HepG2 (cell line): ENCODE measurements around the gene SDCCAG8. TPM values are rescaled to one million over a fixed set of nuclear protein-coding genes. Genes with fewer than 3 reads are reported as not detected.

Experiments used
- ADNP ChIP-seq: sonication (generic); formaldehyde crosslinking; IDR thresholded peaks from 2 replicates; pipeline ENCODE4 v1.4.0; 2020; ENCODE audit warnings: missing genetic modification reagents
- ATF2 ChIP-seq: sonication (generic); formaldehyde crosslinking; IDR thresholded peaks from 2 replicates; pipeline ENCODE4 v1.4.0; 2020; ENCODE audit warnings: missing genetic modification reagents
- CCDC6 ChIP-seq: sonication (generic); formaldehyde crosslinking; IDR thresholded peaks from 2 replicates; pipeline ENCODE4 v1.8.1; 2022; ENCODE audit warnings: mild to moderate bottlenecking, missing genetic modification reagents, moderate library complexity
- DRAP1 ChIP-seq: IDR thresholded peaks from 2 replicates; pipeline ENCODE4 v1.6.1; 2016; ENCODE audit warnings: missing genetic modification reagents, missing compliant biosample characterization
- EP300 ChIP-seq, 3 experiments: sonication (generic) in 1 of 3; formaldehyde crosslinking in 1 of 3; IDR thresholded peaks; 2 replicates each; pipeline versions ENCODE4 v1.5.1 to v1.6.1; 2011 to 2020; ENCODE audit warnings: low read depth in 2 of 3, low read length in 2 of 3, borderline replicate concordance in 1 of 3, improper control_type of control experiment in 1 of 3, mild to moderate bottlenecking in 1 of 3, missing genetic modification reagents in 1 of 3, moderate library complexity in 1 of 3
- GABPA ChIP-seq, 2 experiments: IDR thresholded peaks; 2 replicates each; pipeline ENCODE4 v1.6.1; 2011 to 2016; ENCODE audit warnings: low read depth in 2 of 2, low read length in 1 of 2, missing biosample characterization in 1 of 2, missing genetic modification characterization in 1 of 2
- HNF4A ChIP-seq: sonication (generic); formaldehyde crosslinking; IDR thresholded peaks from 2 replicates; pipeline ENCODE4 v1.4.0; 2020; ENCODE audit warnings: missing genetic modification reagents
- ISL2 ChIP-seq: sonication (generic); formaldehyde crosslinking; IDR thresholded peaks from 2 replicates; pipeline ENCODE4 v1.5.0; 2020; ENCODE audit warnings: missing genetic modification reagents
- ISX ChIP-seq: sonication (generic); formaldehyde crosslinking; conservative IDR thresholded peaks from 2 replicates; pipeline ENCODE4 v1.5.0; 2020; ENCODE audit warnings: missing genetic modification reagents
- NR2F6 ChIP-seq, 2 experiments: IDR thresholded peaks; 2 replicates each; pipeline ENCODE4 v1.6.1; 2016; ENCODE audit warnings: antibody characterized with exemption in 1 of 2, mild to moderate bottlenecking in 1 of 2
- ONECUT2 ChIP-seq: sonication (generic); formaldehyde crosslinking; IDR thresholded peaks from 2 replicates; pipeline ENCODE4 v1.4.0; 2020; ENCODE audit warnings: missing genetic modification reagents
- PAXIP1 ChIP-seq: sonication (generic); formaldehyde crosslinking; conservative IDR thresholded peaks from 2 replicates; pipeline ENCODE4 v1.4.0; 2020; ENCODE audit warnings: mild to moderate bottlenecking, missing genetic modification reagents, moderate library complexity
- PBX2 ChIP-seq: IDR thresholded peaks from 2 replicates; pipeline ENCODE4 v1.6.1; 2016; ENCODE audit warnings: control low read depth
- PCBP2 ChIP-seq: fragments of 200-400 bp; formaldehyde crosslinking; optimal IDR thresholded peaks from 2 replicates; pipeline ENCODE3; 2018; ENCODE audit warnings: low read length, low read depth; ENCODE audit not compliant: poor library complexity, severe bottlenecking
- REXO4 ChIP-seq: sonication (generic); formaldehyde crosslinking; IDR thresholded peaks from 2 replicates; pipeline ENCODE4 v1.8.0; 2022; ENCODE audit warnings: missing genetic modification reagents, mild to moderate bottlenecking, borderline replicate concordance
- SOX6 ChIP-seq, 2 experiments: fragments of 450-650 bp in 1 of 2; sonication (generic) in 1 of 2; formaldehyde crosslinking in 1 of 2; IDR thresholded peaks; 2 replicates each; pipeline versions ENCODE4 v1.4.0 to v1.6.1; 2017 to 2020; ENCODE audit warnings: antibody characterized with exemption in 1 of 2, mild to moderate bottlenecking in 1 of 2, missing genetic modification reagents in 1 of 2
- TCF7 ChIP-seq: sonication (generic); IDR thresholded peaks from 2 replicates; pipeline ENCODE4 v1.6.1; 2016; ENCODE audit warnings: antibody characterized with exemption, low read depth
- ZNF138 ChIP-seq: sonication (generic); formaldehyde crosslinking; IDR thresholded peaks from 2 replicates; pipeline ENCODE4 v1.5.0; 2020; ENCODE audit warnings: mild to moderate bottlenecking, low read depth, missing genetic modification reagents
- ZNF253 ChIP-seq: sonication (generic); formaldehyde crosslinking; IDR thresholded peaks from 2 replicates; pipeline ENCODE4 v1.8.0; 2022; ENCODE audit warnings: mild to moderate bottlenecking, missing genetic modification reagents, borderline replicate concordance
- ZNF350 ChIP-seq: sonication (generic); formaldehyde crosslinking; IDR thresholded peaks from 2 replicates; pipeline ENCODE4 v1.4.0; 2020; ENCODE audit warnings: mild to moderate bottlenecking, low read depth, missing genetic modification reagents, borderline replicate concordance
- ZNF577 ChIP-seq: sonication (generic); formaldehyde crosslinking; IDR thresholded peaks from 2 replicates; pipeline ENCODE4 v1.4.0; 2020; ENCODE audit warnings: mild to moderate bottlenecking, low read depth, missing genetic modification reagents, borderline replicate concordance
- ZNF644 ChIP-seq: IDR thresholded peaks from 2 replicates; pipeline ENCODE4 v1.6.1; 2016; ENCODE audit warnings: low read depth
- ZSCAN22 ChIP-seq: sonication (generic); formaldehyde crosslinking; IDR thresholded peaks from 2 replicates; pipeline ENCODE4 v1.4.0; 2020; ENCODE audit warnings: mild to moderate bottlenecking, missing genetic modification reagents
- ZSCAN30 ChIP-seq: sonication (generic); formaldehyde crosslinking; IDR thresholded peaks from 2 replicates; pipeline ENCODE4 v1.5.0; 2020; ENCODE audit warnings: mild to moderate bottlenecking, missing genetic modification reagents
- polyA plus RNA-seq, 8 experiments: library from polyadenylated mRNA; depleted of rRNA in 3 of 8; stranded (reverse) in 7 of 8; unstranded in 1 of 8; fragments of >200 nt; fragmentation: Illumina TruSeq in 4 of 8; extraction: Trizol in 4 of 8; gene quantifications; 2 replicates each; pipeline versions ENCODE4 v1.2.1 to v1.2.3, GENCODE V29; 2011 to 2016; ENCODE audit warnings: low read depth in 4 of 8, missing spikeins in 1 of 8, mixed read lengths in 1 of 8; ENCODE audit not compliant: insufficient read depth in 1 of 8
- total RNA-seq, 5 experiments: library from RNA; depleted of rRNA; stranded (reverse); fragments of >200 nt; fragmentation: Illumina TruSeq; extraction: Trizol; gene quantifications; 2 replicates each; pipeline ENCODE4 v1.2.3, GENCODE V29; 2016; ENCODE audit warnings: low read depth in 1 of 5

SDCCAG8 gene
- total and polyA plus RNA-seq, 2 of the 13 experiments (the other 11 are each of a cell fraction or from before 2014, with no cell fraction given): 9.5 to 13.4 TPM

- TF ChIP-seq PBX2 (CRISPR knock-in tag) (no peak), CCDC6 (CRISPR knock-in tag) (no peak), GABPA (IDR thresholded peaks at IDR 0.05; ENCODE audit: low read depth, low read length) (no peak), GABPA (CRISPR knock-in tag; IDR thresholded peaks at IDR 0.05; ENCODE audit: low read depth) (0 out of 2 replicates have a peak, but pooled peaks have one; percentile 10), PCBP2 (no peak), SOX6 (IDR thresholded peaks at IDR 0.05) (no peak), SOX6 (CRISPR knock-in tag; IDR thresholded peaks at IDR 0.05) (peak; percentile 75), ADNP (CRISPR knock-in tag) (no peak), TCF7 (peak; percentile 66), ATF2 (CRISPR knock-in tag) (no peak), PAXIP1 (CRISPR knock-in tag) (peak; percentile 57), DRAP1 (CRISPR knock-in tag) (no peak), ZNF644 (CRISPR knock-in tag) (no peak), ZNF138 (CRISPR knock-in tag) (no peak), ISX (CRISPR knock-in tag) (no peak), NR2F6 (IDR thresholded peaks at IDR 0.05) (peak; percentile 61), NR2F6 (CRISPR knock-in tag; IDR thresholded peaks at IDR 0.05) (peak; percentile 50; the same call in 1 of the 2 replicates), ZNF350 (no peak), ZNF253 (CRISPR knock-in tag) (no peak), ONECUT2 (no peak), ZNF577 (CRISPR knock-in tag) (no peak), EP300 (IDR thresholded peaks at IDR 0.05; ENCODE audit: low read depth in 2 of 2, low read length in 2 of 2) (no peak), EP300 (CRISPR knock-in tag; IDR thresholded peaks at IDR 0.05; ENCODE audit: borderline replicate concordance) (no peak), ZSCAN30 (no peak), HNF4A (CRISPR knock-in tag) (peak; percentile 67), ZSCAN22 (no peak), ISL2 (CRISPR knock-in tag) (0 out of 2 replicates have a peak, but pooled peaks have one; percentile 21), REXO4 (no peak)
Observed at GRCh38 chr1:243227622-243228021, 28.2 kb upstream of the SDCCAG8 start (continued).
